Activated naive CD8-positive, alpha-beta T cell treated with anti-CD3 and anti-CD28 coated beads for 36 hours (primary cell): ENCODE measurements around the gene SSU72. TPM values are rescaled to one million over a fixed set of nuclear protein-coding genes. Genes with fewer than 3 reads are reported as not detected.

Experiments
- DNase-seq: peaks from one replicate; pipeline ENCODE4 v3.0.0; 2021
- H3K27ac Mint-ChIP-seq: one replicate; pipeline ENCODE4 v1.8.0; 2022; ENCODE audit warnings: mild to moderate bottlenecking, moderate library complexity, mixed read lengths
- H3K27me3 Mint-ChIP-seq: one replicate; pipeline ENCODE4 v1.8.0; 2022; ENCODE audit warnings: mild to moderate bottlenecking, mixed read lengths
- H3K36me3 Mint-ChIP-seq: one replicate; pipeline ENCODE4 v1.8.0; 2021; ENCODE audit warnings: mild to moderate bottlenecking, mixed read lengths
- H3K4me1 Mint-ChIP-seq: one replicate; pipeline ENCODE4 v1.8.0; 2021; ENCODE audit warnings: mixed read lengths
- H3K4me3 Mint-ChIP-seq: one replicate; pipeline ENCODE4 v1.8.0; 2022; ENCODE audit warnings: mild to moderate bottlenecking, moderate library complexity, mixed read lengths
- H3K9me3 Mint-ChIP-seq: one replicate; pipeline ENCODE4 v1.8.0; 2022; ENCODE audit warnings: mixed read lengths
- total RNA-seq, 2 experiments: library from RNA; stranded (reverse); gene quantifications; one replicate each; pipeline ENCODE4 v1.2.3, GENCODE V29; 2021

Gene SSU72
- total RNA-seq, 2 experiments from 2014 or later = 124 to 131 TPM

- peak within 1 kb of the TSS; percentile 97 for H3K27ac Mint-ChIP-seq
- peaks cover 21% of the 10 kb centered on the region for H3K4me1 Mint-ChIP-seq
- H3K9me3 Mint-ChIP-seq = no peaks in the 10 kb centered on the region
- peaks cover 10% of the 10 kb centered on the region for H3K36me3 Mint-ChIP-seq
- H3K27me3 Mint-ChIP-seq = no peaks in the 10 kb centered on the region
- H3K4me3 Mint-ChIP-seq = peak within 1 kb of the TSS; percentile 96
- peak; percentile 99 for DNase-seq
These were observed 40.8 kb upstream of the SSU72 start, which contains the start of gene MIB2 for GRCh38 chr1:1615256-1616044. Gene MIB2 (plus strand): TSS chr1:1615500. CDS start chr1:1623453, 7,953 bp downstream.

GRCh38 chr1:1614954-1615255, 40.2 kb upstream of the SSU72 start:
- peaks cover 10% of the 10 kb centered on the region for H3K36me3 Mint-ChIP-seq
- DNase-seq = no peak
- peak overlapping the region; percentile 97 for H3K27ac Mint-ChIP-seq
- H3K27me3 Mint-ChIP-seq = no peaks in the 10 kb centered on the region
- H3K4me3 Mint-ChIP-seq = peak overlapping the region; percentile 96
- H3K9me3 Mint-ChIP-seq = no peaks in the 10 kb centered on the region
- H3K4me1 Mint-ChIP-seq = peaks cover 21% of the 10 kb centered on the region

GRCh38 chr1:1614204-1614953, 39.7 kb upstream of the SSU72 start:
- peaks cover 21% of the 10 kb centered on the region for H3K4me1 Mint-ChIP-seq
- peak overlapping the region; percentile 97 for H3K27ac Mint-ChIP-seq
- H3K27me3 Mint-ChIP-seq = no peaks in the 10 kb centered on the region
- H3K4me3 Mint-ChIP-seq = peak overlapping the region; percentile 96
- peaks cover 10% of the 10 kb centered on the region for H3K36me3 Mint-ChIP-seq
- peak; percentile 63 for DNase-seq
- no peaks in the 10 kb centered on the region for H3K9me3 Mint-ChIP-seq

- peaks cover 10% of the 10 kb centered on the region for H3K36me3 Mint-ChIP-seq
- H3K4me3 Mint-ChIP-seq = peak overlapping the region; percentile 96
- peaks cover 21% of the 10 kb centered on the region for H3K4me1 Mint-ChIP-seq
- no peaks in the 10 kb centered on the region for H3K27me3 Mint-ChIP-seq
- H3K9me3 Mint-ChIP-seq = no peaks in the 10 kb centered on the region
- peak overlapping the region; percentile 97 for H3K27ac Mint-ChIP-seq
- DNase-seq = no peak
These were observed 38.9 kb upstream of the SSU72 start for GRCh38 chr1:1613509-1614082.

- no peaks in the 10 kb centered on the region for H3K27me3 Mint-ChIP-seq
- peaks cover 21% of the 10 kb centered on the region for H3K4me1 Mint-ChIP-seq
- no peak for DNase-seq
- no peaks in the 10 kb centered on the region for H3K9me3 Mint-ChIP-seq
- no peak overlapping the region for H3K27ac Mint-ChIP-seq
- peaks cover 10% of the 10 kb centered on the region for H3K36me3 Mint-ChIP-seq
- no peak overlapping the region for H3K4me3 Mint-ChIP-seq
These were observed 37.4 kb upstream of the SSU72 start for GRCh38 chr1:1612104-1612400.

GRCh38 chr1:1610796-1611195, 36.1 kb upstream of the SSU72 start:
- H3K36me3 Mint-ChIP-seq = peaks cover 10% of the 10 kb centered on the region
- H3K27me3 Mint-ChIP-seq = no peaks in the 10 kb centered on the region
- no peak overlapping the region for H3K4me3 Mint-ChIP-seq

GRCh38 chr1:1609822-1610485, 35.3 kb upstream of the SSU72 start:
- H3K4me1 Mint-ChIP-seq = peaks cover 25% of the 10 kb centered on the region
- H3K4me3 Mint-ChIP-seq = no peak overlapping the region
- H3K9me3 Mint-ChIP-seq = no peaks in the 10 kb centered on the region
- no peaks in the 10 kb centered on the region for H3K27me3 Mint-ChIP-seq
- no peak for DNase-seq
- no peak overlapping the region for H3K27ac Mint-ChIP-seq
- peaks cover 10% of the 10 kb centered on the region for H3K36me3 Mint-ChIP-seq

More at GRCh38 chr1:1610796-1611195, 36.1 kb upstream of the SSU72 start:
- no peak overlapping the region for H3K27ac Mint-ChIP-seq
- DNase-seq = no peak
- no peaks in the 10 kb centered on the region for H3K9me3 Mint-ChIP-seq
- peaks cover 25% of the 10 kb centered on the region for H3K4me1 Mint-ChIP-seq

GRCh38 chr1:1606232-1606631, 31.6 kb upstream of the SSU72 start:
- Mint-ChIP-seq H3K4me1 (peaks cover 8% of the 10 kb centered on the region), H3K27ac (no peak overlapping the region), H3K27me3 (no peaks in the 10 kb centered on the region), H3K9me3 (no peaks in the 10 kb centered on the region), H3K36me3 (no peaks in the 10 kb centered on the region), H3K4me3 (no peak overlapping the region)
- no peak for DNase-seq

GRCh38 chr1:1605724-1606123, 31.1 kb upstream of the SSU72 start:
- Mint-ChIP-seq H3K9me3 (no peaks in the 10 kb centered on the region), H3K36me3 (no peaks in the 10 kb centered on the region), H3K4me1 (peaks cover 8% of the 10 kb centered on the region), H3K4me3 (no peak overlapping the region), H3K27me3 (peaks cover under 1% of the 10 kb centered on the region), H3K27ac (no peak overlapping the region)
- DNase-seq = no peak

GRCh38 chr1:1605034-1605591, 30.4 kb upstream of the SSU72 start:
- Mint-ChIP-seq H3K9me3 (no peaks in the 10 kb centered on the region), H3K4me3 (no peak overlapping the region), H3K27ac (no peak overlapping the region)

GRCh38 chr1:1604374-1605033, 29.8 kb upstream of the SSU72 start:
- Mint-ChIP-seq H3K36me3 (no peaks in the 10 kb centered on the region), H3K4me3 (no peak overlapping the region), H3K27ac (no peak overlapping the region), H3K4me1 (peaks cover 8% of the 10 kb centered on the region), H3K27me3 (peaks cover 3% of the 10 kb centered on the region), H3K9me3 (no peaks in the 10 kb centered on the region)
- DNase-seq = no peak

More at GRCh38 chr1:1605034-1605591, 30.4 kb upstream of the SSU72 start:
- DNase-seq = no peak
- Mint-ChIP-seq H3K27me3 (peaks cover 3% of the 10 kb centered on the region), H3K4me1 (peaks cover 8% of the 10 kb centered on the region), H3K36me3 (no peaks in the 10 kb centered on the region)

GRCh38 chr1:1603671-1604373, 29.2 kb upstream of the SSU72 start:
- Mint-ChIP-seq H3K27ac (no peak overlapping the region), H3K36me3 (no peaks in the 10 kb centered on the region), H3K9me3 (no peaks in the 10 kb centered on the region), H3K27me3 (peaks cover 8% of the 10 kb centered on the region), H3K4me3 (no peak overlapping the region), H3K4me1 (peaks cover 8% of the 10 kb centered on the region)
- DNase-seq = no peak

GRCh38 chr1:1602968-1603506, 28.4 kb upstream of the SSU72 start:
- Mint-ChIP-seq H3K27ac (no peak overlapping the region), H3K4me3 (no peak overlapping the region), H3K9me3 (no peaks in the 10 kb centered on the region), H3K27me3 (peaks cover 11% of the 10 kb centered on the region), H3K4me1 (peaks cover 8% of the 10 kb centered on the region), H3K36me3 (no peaks in the 10 kb centered on the region)
- no peak for DNase-seq
